ENCODE data around the gene ABLIM1.

DNA sequence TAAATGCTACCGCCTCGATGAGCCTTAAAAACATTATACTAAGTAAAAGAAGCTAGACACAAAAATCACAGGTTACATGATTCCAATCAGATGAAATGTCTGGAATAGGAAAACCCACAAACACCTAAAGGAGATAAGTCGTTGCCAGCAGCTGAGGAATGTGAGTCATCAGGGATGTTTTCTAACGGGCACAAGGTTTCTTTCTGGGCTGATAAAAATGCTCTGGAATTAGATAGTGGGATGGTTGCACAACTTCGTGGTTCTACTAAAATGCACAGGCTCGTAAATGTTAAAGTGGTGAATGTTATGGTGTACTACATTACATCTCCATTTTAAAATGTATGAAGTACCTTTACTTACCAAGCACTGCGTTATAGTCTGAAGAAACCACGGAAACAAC is 9.7 kb downstream of the ABLIM1 start:
- no peak for TF ChIP-seq CTCF (IDR thresholded peaks at IDR 0.05)
- no peak for TF ChIP-seq EZH2 (IDR thresholded peaks at IDR 0.05)

Measured in neural progenitor cell (in vitro differentiated cells).